ENCODE data around the gene SEC16A.
A peak's percentile ranks its signal among the peaks of the same experiment; 100 is the strongest.

SEC16A gene

GRCh38 chr9:136486823-136487620, 4.2 kb upstream of the SEC16A start:
- no peak for DNase-seq (ENCODE audit: extremely low read depth in 1 of 2, low read depth in 1 of 2)

- DNase-seq (ENCODE audit: extremely low read depth in 1 of 2, low read depth in 1 of 2), result no peak
Observed at GRCh38 chr9:136486131-136486530, 3.3 kb upstream of the SEC16A start.

- DNase-seq (ENCODE audit: extremely low read depth in 1 of 2, low read depth in 1 of 2), result peak; percentile 54 to 76
Observed at GRCh38 chr9:136485049-136486045, 2.5 kb upstream of the SEC16A start.

- no peak for DNase-seq (ENCODE audit: extremely low read depth in 1 of 2, low read depth in 1 of 2)
Observed at GRCh38 chr9:136484153-136485048, 1.6 kb upstream of the SEC16A start.

GRCh38 chr9:136483589-136484152, 831 bp upstream of the SEC16A start:
- peak; percentile 80 to 97 for DNase-seq (ENCODE audit: extremely low read depth in 1 of 2, low read depth in 1 of 2)

- no peak for DNase-seq (ENCODE audit: extremely low read depth in 1 of 2, low read depth in 1 of 2)
Observed at GRCh38 chr9:136482046-136482792, 621 bp downstream of the SEC16A start.

GRCh38 chr9:136481558-136481957, 1.3 kb downstream of the SEC16A start:
- no peak for DNase-seq (ENCODE audit: extremely low read depth in 1 of 2, low read depth in 1 of 2)

- no peak for DNase-seq (ENCODE audit: extremely low read depth in 1 of 2, low read depth in 1 of 2)
Observed at GRCh38 chr9:136476369-136477150, 6.3 kb downstream of the SEC16A start.

GRCh38 chr9:136474974-136475865, 7.6 kb downstream of the SEC16A start:
- DNase-seq (ENCODE audit: extremely low read depth in 1 of 2, low read depth in 1 of 2), result no peak

GRCh38 chr9:136474021-136474640, 8.7 kb downstream of the SEC16A start:
- DNase-seq (ENCODE audit: extremely low read depth in 1 of 2, low read depth in 1 of 2), result no peak

GRCh38 chr9:136473354-136473721, 9.5 kb downstream of the SEC16A start:
- no peak for DNase-seq (ENCODE audit: extremely low read depth in 1 of 2, low read depth in 1 of 2)

GRCh38 chr9:136472640-136473353, 10.0 kb downstream of the SEC16A start:
- no peak for DNase-seq (ENCODE audit: extremely low read depth in 1 of 2, low read depth in 1 of 2)

- DNase-seq (ENCODE audit: extremely low read depth in 1 of 2, low read depth in 1 of 2), result no peak
Observed at GRCh38 chr9:136471802-136472487, 10.9 kb downstream of the SEC16A start.

- no peak for DNase-seq (ENCODE audit: extremely low read depth in 1 of 2, low read depth in 1 of 2)
Observed at GRCh38 chr9:136470792-136471469, 11.9 kb downstream of the SEC16A start.

GRCh38 chr9:136470356-136470755, 12.5 kb downstream of the SEC16A start:
- no peak for DNase-seq (ENCODE audit: extremely low read depth in 1 of 2, low read depth in 1 of 2)

GRCh38 chr9:136467766-136468165, 15.1 kb downstream of the SEC16A start:
- DNase-seq (ENCODE audit: extremely low read depth in 1 of 2, low read depth in 1 of 2), result no peak
